ENCODE data around the gene TIGD1. TPM values are rescaled to one million over a fixed set of nuclear protein-coding genes. Genes with fewer than 3 reads are reported as not detected.

The TIGD1 gene
- total and polyA plus RNA-seq, 2 of the 13 experiments (the other 11 are each of a cell fraction or from before 2014, with no cell fraction given) = 3.5 to 9.5 TPM

- Histone ChIP-seq H3K27ac (ENCODE audit: extremely low read length, insufficient read depth, low read length) (no peak overlapping the region), H3K4me1 (ENCODE audit: insufficient read depth, low read length) (peaks cover 37% of the 10 kb centered on the region), H3K79me2 (ENCODE audit: insufficient read depth, low read length) (no peaks in the 10 kb centered on the region), H3K9me3 (ENCODE audit: low read length) (no peaks in the 10 kb centered on the region), H3K4me3 (replicated peaks in 1 of 3; ENCODE audit: insufficient read depth in 1 of 3, low read depth in 2 of 3, low read length in 3 of 3) (peak overlapping the region in 1 of 3 experiments; percentile 73; a peak in 1 of 6 replicates), H3K36me3 (replicated peaks in 1 of 2; ENCODE audit: control insufficient read depth in 1 of 2, insufficient read depth in 2 of 2, low read length in 2 of 2) (no peaks in the 10 kb centered on the region), H4K20me1 (ENCODE audit: insufficient read depth, low read length) (no peaks in the 10 kb centered on the region), H2AFZ (ENCODE audit: low read length) (no peak overlapping the region), H3K4me2 (ENCODE audit: low read depth, low read length) (no peak overlapping the region), H3K27me3 (ENCODE audit: control insufficient read depth in 1 of 2, insufficient read depth in 2 of 2, low read length in 2 of 2) (peaks cover 33 to 86% of the 10 kb centered on the region in 2 experiments), H3K9ac (ENCODE audit: insufficient read depth, low read depth, low read length) (no peak overlapping the region)
- FAIRE-seq = no peak
- in situ Hi-C loops (cut with HindIII; ENCODE audit: extremely low pct_ligation_motif_present, low pct_unique_long_range_greater_than_20kb) (no loop called here), intact Hi-C loops (cut with micrococcal nuclease; ENCODE audit: unreplicated experiment) (loop anchor here (5.0 to 10.0 kb wide), 3 partner anchors 47 to 620 kb away; no protein-coding TSS in a partner anchor)
- POLR2A ChIA-PET = no interaction called here
- TF ChIP-seq ZNF773 (CRISPR knock-in tag; IDR thresholded peaks at IDR 0.05; ENCODE audit: borderline replicate concordance) = no peak
- 0 out of 2 replicates have a peak, but pooled peaks have one; percentile 10 for TF ChIP-seq ZNF839 (CRISPR knock-in tag; IDR thresholded peaks at IDR 0.05; ENCODE audit: borderline replicate concordance)
- no peak for TF ChIP-seq SUZ12 (IDR thresholded peaks at IDR 0.05; ENCODE audit: low read depth, low read length)
- TF ChIP-seq NR2F1 (CRISPR knock-in tag; IDR thresholded peaks at IDR 0.05) = no peak
- no peak for TF ChIP-seq TRIM24 (CRISPR knock-in tag; IDR thresholded peaks at IDR 0.05)
- WGBS (ENCODE audit: low lambda C conversion rate) = 79% methylated on average over 4 of the region's 6 CpGs
- BruUV-seq (replicated peaks) = no TSS peak
- CTCF ChIA-PET (ENCODE audit: low intra/inter-chr PET ratio, low total read pairs) = no interaction called here
- ATAC-seq = no peak
- no peak for DNase-seq (ENCODE audit: low spot score)
These were observed 25.6 kb downstream of the TIGD1 start for GRCh38 chr2:232524771-232525170.

- ATAC-seq (peak; percentile 73), DNase-seq (ENCODE audit: low spot score) (peak; percentile 65), FAIRE-seq (peak; percentile 75)
- H3K4me2 ChIP-seq (ENCODE audit: low read depth, low read length) = peak overlapping the region; percentile 76
- H3K9me3 ChIP-seq (ENCODE audit: low read length) = no peaks in the 10 kb centered on the region
- no peak overlapping the region for H2AFZ ChIP-seq (ENCODE audit: low read length)
- 3% methylated on average over 18 of the region's 75 CpGs for WGBS (ENCODE audit: low lambda C conversion rate)
- intact Hi-C loops (cut with micrococcal nuclease; ENCODE audit: unreplicated experiment) = loop anchor here (5.0 to 10.0 kb wide), 3 partner anchors 47 to 619 kb away; no protein-coding TSS in a partner anchor
- H3K79me2 ChIP-seq (ENCODE audit: insufficient read depth, low read length) = no peaks in the 10 kb centered on the region
- H3K27me3 ChIP-seq (ENCODE audit: control insufficient read depth in 1 of 2, insufficient read depth in 2 of 2, low read length in 2 of 2) = peaks cover 30 to 86% of the 10 kb centered on the region in 2 experiments
- CTCF ChIA-PET (ENCODE audit: low intra/inter-chr PET ratio, low total read pairs) = no interaction called here
- in situ Hi-C loops (cut with HindIII; ENCODE audit: extremely low pct_ligation_motif_present, low pct_unique_long_range_greater_than_20kb) = no loop called here
- no peaks in the 10 kb centered on the region for H4K20me1 ChIP-seq (ENCODE audit: insufficient read depth, low read length)
- H3K9ac ChIP-seq (ENCODE audit: insufficient read depth, low read depth, low read length) = no peak overlapping the region; the same call in 1 of the 2 replicates
- H3K27ac ChIP-seq (ENCODE audit: extremely low read length, insufficient read depth, low read length) = no peak overlapping the region
- peak overlapping the region; percentile 37 to 73 (median 50) for H3K4me3 ChIP-seq (replicated peaks in 1 of 3; ENCODE audit: insufficient read depth in 1 of 3, low read depth in 2 of 3, low read length in 3 of 3)
- peaks cover 37% of the 10 kb centered on the region for H3K4me1 ChIP-seq (ENCODE audit: insufficient read depth, low read length)
- BruUV-seq (replicated peaks) = no TSS peak
- POLR2A ChIA-PET = interaction anchor here (1.0 kb wide), 1 partner anchor 27 kb away, joined by 4 read pairs; the partner anchor contains the start of genes EIF4E2 and TIGD1
- H3K36me3 ChIP-seq (replicated peaks in 1 of 2; ENCODE audit: control insufficient read depth in 1 of 2, insufficient read depth in 2 of 2, low read length in 2 of 2) = no peaks in the 10 kb centered on the region
- TF ChIP-seq ZNF256 (CRISPR knock-in tag; conservative IDR thresholded peaks at IDR 0.05) = no peak
- peak; percentile 42; the same call in 1 of the 2 replicates for TF ChIP-seq HOXA3 (CRISPR knock-in tag; IDR thresholded peaks at IDR 0.05)
- 0 out of 2 replicates have a peak, but pooled peaks have one; percentile 60 for TF ChIP-seq DNMT1 (CRISPR knock-in tag; IDR thresholded peaks at IDR 0.05)
- TF ChIP-seq DMTF1 (CRISPR knock-in tag; IDR thresholded peaks at IDR 0.05) = no peak
- no peak for TF ChIP-seq ZNF430 (CRISPR knock-in tag; IDR thresholded peaks at IDR 0.05)
- no peak for TF ChIP-seq ZBTB20 (CRISPR knock-in tag; IDR thresholded peaks at IDR 0.05; ENCODE audit: borderline replicate concordance, low read depth)
- no peak for TF ChIP-seq ZNF556 (CRISPR knock-in tag; IDR thresholded peaks at IDR 0.05; ENCODE audit: borderline replicate concordance)
- no peak; the same call in 1 of the 2 replicates for TF ChIP-seq ZNF766 (CRISPR knock-in tag; IDR thresholded peaks at IDR 0.05; ENCODE audit: borderline replicate concordance)
These were observed 26.4 kb downstream of the TIGD1 start for GRCh38 chr2:232523682-232524597.
